Coronary artery (tissue), 2 donors: ENCODE results near the gene SF3B5.
A peak's percentile ranks its signal among the peaks of the same experiment; 100 is the strongest.

Experiments
- DNase-seq: peaks from one replicate; pipeline ENCODE4 v3.0.0-alpha.2; 2017; ENCODE audit warnings: low spot score
- H3K27ac ChIP-seq, 2 donors: fragments of 200-600 bp; sonication (generic); one replicate each; pipeline ENCODE4 v1.5.1; 2016 to 2019
- H3K4me3 ChIP-seq: fragments of 200-600 bp; sonication (generic); 2 replicates; pipeline ENCODE4 v1.5.1; 2016; ENCODE audit warnings: mild to moderate bottlenecking, moderate library complexity
- CTCF ChIP-seq: fragments of 200-600 bp; sonication (generic); IDR thresholded peaks from one replicate; pipeline ENCODE4 v1.5.1; 2019; ENCODE audit warnings: antibody characterized with exemption

The SF3B5 gene

DNA sequence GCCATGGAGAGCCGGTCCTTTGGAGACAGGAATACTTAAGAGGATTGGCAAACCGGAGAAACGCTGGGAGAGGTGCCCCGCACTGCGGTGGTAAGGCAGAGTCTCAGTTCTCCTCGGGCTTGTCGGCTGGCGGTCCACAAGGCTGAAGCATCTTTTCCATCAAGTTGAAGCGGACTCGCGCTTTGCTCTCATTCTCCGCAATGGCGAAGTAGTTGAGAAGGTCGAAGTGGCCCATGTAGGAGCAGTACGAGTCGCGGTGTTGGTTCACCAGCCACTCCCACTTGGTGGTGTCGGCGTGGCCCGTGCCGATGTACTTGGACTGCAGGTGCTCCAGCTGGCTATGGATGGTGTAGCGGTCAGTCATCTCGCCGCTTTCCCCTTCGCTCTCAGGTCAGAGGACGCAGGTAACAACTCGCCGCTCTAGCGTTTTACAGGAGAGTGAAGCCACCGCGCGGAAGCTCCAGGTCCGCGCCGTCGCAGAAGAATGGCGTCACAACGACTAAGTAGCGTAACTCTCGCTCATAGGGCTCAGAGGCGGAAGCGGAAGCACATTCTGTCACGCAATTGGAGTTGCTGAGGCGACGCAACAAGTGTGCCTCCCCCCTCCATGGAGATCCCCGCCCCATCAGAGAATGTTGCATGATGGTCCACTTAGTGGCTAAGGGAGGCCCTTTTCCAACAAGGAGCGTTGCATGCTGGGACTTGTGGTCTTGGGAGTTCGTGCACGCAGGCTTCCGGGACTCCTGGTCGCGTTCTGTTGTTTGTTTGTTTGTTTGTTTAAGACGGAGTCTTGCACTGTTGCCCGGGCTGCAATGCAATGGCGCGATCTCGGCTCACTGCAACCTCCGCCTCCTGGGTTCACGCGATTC is at the start of gene SF3B5:
SF3B5 (minus strand) TSS at position 440 of the 869 bp plus-strand sequence; CDS start at position 364, 76 bp downstream.
- Histone ChIP-seq H3K4me3 (peak within 1 kb of the TSS; percentile 97), H3K27ac (peak within 1 kb of the TSS; percentile 69 to 92)
- no peak for TF ChIP-seq CTCF
- DNase-seq: peak; percentile 99

- no peak overlapping the region for H3K4me3 ChIP-seq
- TF ChIP-seq CTCF: no peak
- no peak for DNase-seq
- H3K27ac ChIP-seq: no peak overlapping the region
Observed at GRCh38 chr6:144144996-144145395, 49.6 kb upstream of the SF3B5 start.

DNA sequence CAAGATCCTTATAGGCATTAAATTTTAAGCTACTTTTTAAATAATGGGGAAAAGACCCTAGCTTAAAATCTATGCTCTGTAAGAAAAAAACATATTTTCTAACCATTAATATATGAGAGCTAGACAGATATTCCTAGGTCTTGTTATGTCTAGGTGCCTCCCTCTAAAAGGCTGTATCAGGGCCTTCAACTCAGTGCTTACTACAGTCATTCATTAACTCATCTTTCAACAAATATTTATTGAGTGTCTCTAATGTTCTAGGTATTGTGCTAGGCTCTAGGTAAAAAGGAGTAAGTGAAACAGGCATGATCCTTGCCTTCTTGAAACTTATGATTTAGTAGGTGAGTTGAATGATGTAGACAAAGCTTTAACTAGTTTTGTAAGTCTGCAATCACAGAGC is 48.5 kb upstream of the SF3B5 start:
- Histone ChIP-seq H3K4me3 (no peak overlapping the region), H3K27ac (no peak overlapping the region)
- no peak for DNase-seq
- TF ChIP-seq CTCF: no peak

DNA sequence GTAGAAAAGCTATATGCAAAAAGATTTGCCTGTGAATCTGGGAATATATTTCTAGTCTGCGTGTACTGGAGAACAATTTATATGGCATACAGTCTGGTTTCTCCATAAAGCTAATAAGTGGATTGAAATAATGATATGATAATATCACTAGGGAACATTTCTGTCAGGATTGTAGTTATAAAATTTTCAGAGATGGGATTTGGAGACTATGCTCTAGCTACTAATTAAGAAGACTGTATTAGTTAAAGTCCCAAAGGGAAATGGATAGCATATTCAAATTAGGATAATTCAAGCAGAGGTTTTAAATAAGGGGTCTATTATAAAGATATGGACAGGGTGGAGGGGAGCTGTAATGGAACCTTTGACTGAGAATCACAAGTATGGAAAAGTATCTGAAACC is 47.7 kb upstream of the SF3B5 start:
- no peak for TF ChIP-seq CTCF
- H3K4me3 ChIP-seq: no peak overlapping the region

GRCh38 chr6:144141470-144141869 is 46.1 kb upstream of the SF3B5 start:
- no peak for DNase-seq
- H3K27ac ChIP-seq: no peak overlapping the region
- TF ChIP-seq CTCF: no peak

More for the DNA sequence above, 47.7 kb upstream of the SF3B5 start:
- DNase-seq: no peak
- no peak overlapping the region for H3K27ac ChIP-seq

DNA sequence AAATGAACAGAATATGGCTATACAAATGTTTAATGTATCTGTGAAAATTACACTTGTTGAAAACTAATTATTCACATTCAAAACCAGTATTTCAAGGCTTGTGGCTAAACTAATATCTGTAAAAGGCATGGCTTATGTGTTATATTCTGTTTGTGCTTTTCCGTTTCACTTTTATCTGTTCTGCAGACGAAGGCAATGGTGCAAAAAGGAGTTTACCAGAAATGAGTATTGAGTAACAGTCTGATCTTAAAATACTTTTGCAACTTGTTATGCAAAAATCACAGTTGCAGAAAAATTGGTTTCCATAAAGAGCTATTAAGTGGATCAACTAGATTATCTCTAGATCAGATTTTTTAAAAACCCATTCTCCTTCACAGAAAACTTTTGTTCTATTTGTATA is 45.5 kb upstream of the SF3B5 start:
- TF ChIP-seq CTCF: no peak
- DNase-seq: no peak
- H3K27ac ChIP-seq: no peak overlapping the region
- H3K4me3 ChIP-seq: no peak overlapping the region

More at GRCh38 chr6:144141470-144141869, 46.1 kb upstream of the SF3B5 start:
- H3K4me3 ChIP-seq: no peak overlapping the region

DNA sequence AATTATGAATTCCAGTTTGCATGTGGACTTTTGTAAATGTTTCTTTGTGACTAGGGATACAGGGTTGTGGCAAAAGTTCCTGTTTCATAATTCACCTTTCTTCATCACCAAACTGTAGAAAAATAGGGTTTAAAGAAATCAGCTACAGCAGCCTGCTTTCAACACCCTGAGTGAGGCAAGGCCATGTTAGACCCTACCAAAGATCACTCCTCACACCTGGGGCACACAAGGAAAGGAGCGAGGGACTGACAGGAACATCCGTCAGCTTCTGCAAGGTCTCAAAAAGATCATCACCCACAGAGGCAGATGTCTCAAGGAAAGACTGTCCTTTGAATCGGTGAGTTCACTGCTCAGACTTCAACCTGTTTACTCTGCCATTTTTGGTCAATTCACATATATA is 44.4 kb upstream of the SF3B5 start:
- Histone ChIP-seq H3K27ac (no peak overlapping the region), H3K4me3 (no peak overlapping the region)
- TF ChIP-seq CTCF: no peak
- DNase-seq: no peak
